ENCODE results near the gene ABHD17C.

DNA sequence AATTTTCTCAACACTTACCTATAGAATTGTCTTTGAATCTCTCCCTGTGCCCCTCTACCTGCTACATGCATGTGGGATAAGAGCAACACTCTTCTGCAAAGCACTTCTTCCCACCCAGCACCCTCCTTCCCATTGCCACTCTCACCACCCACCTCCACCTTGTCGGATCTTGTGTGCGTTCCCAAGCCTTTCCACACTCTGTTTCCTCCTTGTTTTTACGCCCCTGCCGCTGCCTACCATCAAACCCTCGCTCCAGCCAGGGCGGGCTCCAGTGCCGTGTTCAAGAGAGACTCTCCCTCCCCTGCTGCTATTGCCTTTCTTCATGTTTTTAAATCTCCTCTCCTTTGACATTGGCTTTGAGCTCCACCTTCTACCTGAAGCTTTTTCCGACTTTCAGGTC, 40.2 kb downstream of the ABHD17C start:
- TF ChIP-seq CTCF (conservative IDR thresholded peaks at IDR 0.05; ENCODE audit: low read depth, low read length) (no peak), EZH2 (IDR thresholded peaks at IDR 0.05; ENCODE audit: low read length, unreplicated experiment) (no peak), EZH2phosphoT487 (IDR thresholded peaks at IDR 0.05; ENCODE audit: borderline replicate concordance, low read length) (no peak)

All from PC-3 (cell line).